ENCODE data around the gene FILIP1.
"Not testable (repeated sequence)": the region's sequence is repeated elsewhere in the genome, so short reads cannot be mapped to it uniquely, and the experiment has no call there.

FILIP1 gene

DNA sequence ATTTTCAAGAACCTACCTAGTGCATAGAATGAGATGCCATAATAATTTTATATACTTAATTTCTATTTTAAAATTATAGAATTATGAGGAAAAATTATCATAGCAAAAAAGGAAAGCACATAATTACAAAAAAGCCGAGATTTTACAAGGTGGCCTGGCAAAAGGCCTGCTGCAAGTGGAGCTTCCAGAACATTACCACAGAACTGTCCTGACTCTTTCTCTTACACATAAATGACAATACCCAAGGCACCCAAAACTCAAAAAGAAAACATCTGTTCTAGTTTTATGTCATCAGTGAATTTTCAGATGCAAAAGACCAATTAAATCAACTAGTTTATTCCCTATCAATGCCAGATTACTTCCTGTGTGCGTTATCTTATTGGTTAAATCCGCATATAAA, 74.2 kb downstream of the FILIP1 start:
- no peak for DNase-seq

- DNase-seq = no peak
These were observed 75.4 kb downstream of the FILIP1 start for GRCh38 chr6:75418233-75418632.

GRCh38 chr6:75416443-75416842, 77.2 kb downstream of the FILIP1 start:
- DNase-seq = no peak

DNA sequence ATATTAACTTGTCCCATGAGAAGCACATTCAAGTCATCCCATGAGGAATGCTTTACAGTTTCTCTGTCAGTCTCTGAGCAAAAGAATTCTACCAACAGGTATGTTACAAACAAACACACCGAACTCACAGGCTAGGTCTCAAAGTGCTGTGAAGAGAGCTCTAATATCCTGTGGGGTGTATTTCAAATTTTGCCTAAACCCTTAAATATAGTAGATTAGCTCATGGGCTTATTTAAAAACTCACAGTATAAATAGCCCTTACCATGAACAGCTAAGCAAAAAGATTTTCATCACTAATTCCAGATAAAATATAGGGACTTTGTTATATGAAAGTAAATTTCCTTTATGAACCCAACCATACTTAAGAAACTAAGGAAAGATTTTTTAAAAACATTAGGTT, 77.8 kb downstream of the FILIP1 start:
- DNase-seq = no peak

DNA sequence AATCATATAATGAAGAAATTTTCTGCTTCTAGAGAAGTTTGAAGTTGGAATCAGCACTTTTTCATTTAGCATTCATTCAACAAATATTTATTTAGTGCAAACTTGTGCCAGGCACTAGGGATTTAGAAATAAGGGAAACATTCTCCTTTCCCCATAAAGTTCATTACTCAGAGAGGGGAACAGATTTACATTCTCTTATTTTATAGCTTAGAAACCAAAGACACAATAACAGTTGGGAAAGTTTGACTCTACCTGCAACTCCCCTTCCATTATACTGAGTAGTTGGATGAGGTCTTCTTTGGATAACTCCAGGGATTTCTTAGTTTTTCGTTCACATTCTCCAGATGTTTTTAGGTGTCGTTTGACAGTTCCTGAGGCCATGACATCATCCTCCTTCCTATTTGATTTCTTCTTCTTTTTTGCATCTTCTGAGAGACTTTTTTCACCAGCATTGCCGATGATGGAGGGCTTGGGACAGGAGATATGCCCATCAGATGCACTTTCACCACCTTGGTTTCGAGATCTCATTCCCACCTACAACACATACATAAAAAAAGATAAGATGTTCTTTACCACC, 79.1 kb downstream of the FILIP1 start:
- DNase-seq = no peak

- no peak for DNase-seq
These were observed 80.5 kb downstream of the FILIP1 start for GRCh38 chr6:75412969-75413662.

DNA sequence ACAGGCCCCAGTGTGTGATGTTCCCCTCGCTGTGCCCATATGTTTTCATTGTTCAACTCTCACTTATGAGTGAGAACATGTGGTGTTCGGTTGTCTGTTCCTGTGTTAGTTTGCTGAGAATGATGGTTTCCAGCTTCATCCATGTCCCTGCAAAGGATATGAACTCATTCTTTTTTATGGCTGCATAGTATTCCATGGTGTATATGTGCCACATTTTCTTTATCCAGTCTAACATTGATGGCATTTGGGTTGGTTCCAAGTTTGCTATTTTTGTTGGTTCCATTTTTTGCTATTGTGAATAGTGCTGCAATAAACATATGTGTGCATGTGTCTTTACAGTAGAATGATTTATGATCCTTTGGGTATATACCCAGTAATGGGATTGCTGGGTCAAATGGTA, 83.0 kb downstream of the FILIP1 start:
- not testable (repeated sequence) for DNase-seq

- DNase-seq = no peak
These were observed 83.7 kb downstream of the FILIP1 start for GRCh38 chr6:75409928-75410327.

GRCh38 chr6:75409286-75409685, 84.3 kb downstream of the FILIP1 start:
- no peak for DNase-seq

GRCh38 chr6:75403563-75404080, 90.0 kb downstream of the FILIP1 start:
- DNase-seq = no peak

DNA sequence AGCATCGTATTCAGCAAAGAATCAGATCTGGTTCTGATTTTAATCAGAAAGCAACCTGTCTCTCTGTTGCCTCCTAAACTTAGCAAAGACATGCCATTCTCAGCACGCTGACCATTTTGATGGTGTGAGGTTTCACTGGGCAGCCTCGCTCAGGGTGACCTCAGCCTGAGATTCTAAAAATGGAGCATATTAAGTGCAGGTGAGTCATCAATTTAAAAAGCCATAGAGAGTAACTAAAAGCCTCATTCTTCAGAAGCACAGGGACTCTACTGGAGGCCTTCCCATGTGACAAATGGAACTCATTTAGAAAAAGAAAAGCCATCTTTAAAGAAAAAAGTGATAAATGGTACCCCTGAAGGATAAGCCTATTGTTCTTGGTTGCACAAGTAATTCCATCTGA, 91.3 kb downstream of the FILIP1 start:
- no peak for DNase-seq

GRCh38 chr6:75397656-75398465, 95.7 kb downstream of the FILIP1 start:
- DNase-seq = no peak

GRCh38 chr6:75397171-75397570, 96.4 kb downstream of the FILIP1 start:
- DNase-seq = no peak

DNA sequence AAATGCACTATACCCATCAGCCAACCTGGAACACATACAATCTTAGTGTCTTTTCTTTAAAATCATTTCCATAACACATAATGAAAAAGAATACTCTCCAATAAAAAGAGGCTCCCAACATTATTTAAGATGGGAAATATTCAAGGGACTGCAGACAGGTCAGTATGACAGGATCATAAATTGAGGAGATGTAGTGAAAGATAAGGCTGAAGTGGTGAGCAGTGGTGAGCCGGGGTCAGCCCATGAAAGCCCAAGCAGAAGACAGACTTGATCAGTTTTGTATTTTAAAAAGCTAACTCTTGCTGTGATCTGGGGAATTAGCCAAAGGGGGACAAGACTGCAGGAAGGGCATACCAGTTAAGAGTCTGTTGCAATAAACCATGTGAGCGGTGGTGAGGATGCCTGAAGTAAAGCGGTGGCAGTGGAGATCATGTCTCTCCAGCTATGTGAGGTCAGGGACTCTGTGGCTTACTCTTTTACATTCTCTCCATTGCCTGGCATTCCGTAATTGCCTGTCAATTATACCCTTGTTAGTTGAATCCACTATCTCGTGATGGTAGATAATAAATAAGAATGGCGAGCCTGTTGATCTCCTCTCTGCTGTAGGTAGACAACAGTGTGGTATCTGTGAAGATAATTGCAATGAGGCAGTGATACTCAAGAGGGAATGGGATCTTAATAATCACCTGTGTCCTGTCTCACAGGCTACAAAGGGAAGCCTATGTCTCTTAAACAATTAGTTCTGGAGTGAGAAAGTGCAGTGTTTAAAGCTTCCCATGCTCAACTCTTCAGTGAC, 97.4 kb downstream of the FILIP1 start:
- no peak for DNase-seq

DNA sequence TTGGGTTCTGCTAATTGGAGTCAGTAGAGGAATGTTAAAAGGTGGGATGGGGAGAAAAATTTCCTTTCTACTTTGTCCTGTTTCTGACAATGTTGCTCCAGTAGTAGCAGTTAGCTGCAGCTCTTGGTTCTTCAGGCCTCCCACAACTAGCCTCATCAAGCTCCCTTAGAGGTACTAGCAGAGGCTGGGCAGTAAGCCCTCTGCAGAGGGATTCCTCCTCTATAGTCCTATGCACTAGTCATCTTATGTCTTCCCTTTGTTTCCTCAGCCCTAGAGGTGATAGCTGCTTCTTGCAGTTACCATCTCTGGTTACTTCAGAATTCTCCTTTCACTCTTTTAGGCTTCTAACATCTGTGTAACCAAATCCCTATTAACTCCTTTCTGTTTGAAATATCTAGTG, 99.8 kb downstream of the FILIP1 start:
- no peak for DNase-seq

GRCh38 chr6:75391276-75391675, 102.3 kb downstream of the FILIP1 start:
- no peak for DNase-seq

DNA sequence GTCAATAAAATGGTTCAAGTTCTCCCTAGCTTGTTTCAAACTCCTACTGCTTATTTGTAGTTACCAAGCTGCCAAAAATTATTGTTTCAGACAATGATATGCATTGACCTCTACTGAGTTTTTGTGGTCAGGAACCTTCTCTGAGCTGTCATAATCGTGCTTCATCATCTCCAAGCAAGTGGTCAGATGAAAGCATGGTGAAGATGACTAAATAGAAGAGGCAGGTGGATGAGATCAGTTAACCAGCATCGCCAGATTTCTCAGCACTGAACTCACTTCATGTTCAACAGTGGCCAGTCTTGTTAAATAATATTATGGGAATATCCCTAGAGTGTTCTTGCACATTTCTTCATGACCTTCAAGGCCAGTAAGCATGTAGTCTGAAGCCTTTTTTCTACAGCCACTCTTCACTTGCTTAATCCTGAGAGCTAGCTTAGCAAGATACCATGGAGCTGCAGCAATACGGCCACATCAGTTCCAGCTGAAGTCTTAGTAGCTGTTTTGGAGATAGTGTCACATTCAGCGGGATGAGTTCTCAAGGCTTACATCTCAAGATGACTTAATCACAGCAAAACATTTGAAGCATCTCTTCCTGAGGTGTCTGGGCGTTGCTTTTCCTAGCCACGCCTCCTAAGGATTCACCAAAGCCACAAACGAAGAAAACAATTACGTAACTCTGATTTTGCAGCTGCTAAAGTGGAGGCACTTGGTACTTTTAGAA, 107.4 kb downstream of the FILIP1 start:
- no peak for DNase-seq

- DNase-seq = no peak
These were observed 109.5 kb downstream of the FILIP1 start for GRCh38 chr6:75384116-75384515.

DNA sequence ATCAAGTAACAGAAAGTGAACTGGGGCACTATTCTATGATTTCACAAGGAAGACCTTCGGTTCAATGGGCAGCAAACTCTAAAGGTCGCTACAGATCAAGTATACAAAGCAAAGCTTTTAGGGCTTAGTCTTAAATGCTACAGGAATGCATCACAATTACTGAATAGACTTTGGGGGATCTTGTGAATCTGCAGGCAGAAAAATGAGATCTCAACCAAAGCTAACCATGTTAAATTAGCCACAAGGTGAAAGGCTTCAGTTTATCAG, 111.0 kb downstream of the FILIP1 start:
- no peak for DNase-seq

DNA sequence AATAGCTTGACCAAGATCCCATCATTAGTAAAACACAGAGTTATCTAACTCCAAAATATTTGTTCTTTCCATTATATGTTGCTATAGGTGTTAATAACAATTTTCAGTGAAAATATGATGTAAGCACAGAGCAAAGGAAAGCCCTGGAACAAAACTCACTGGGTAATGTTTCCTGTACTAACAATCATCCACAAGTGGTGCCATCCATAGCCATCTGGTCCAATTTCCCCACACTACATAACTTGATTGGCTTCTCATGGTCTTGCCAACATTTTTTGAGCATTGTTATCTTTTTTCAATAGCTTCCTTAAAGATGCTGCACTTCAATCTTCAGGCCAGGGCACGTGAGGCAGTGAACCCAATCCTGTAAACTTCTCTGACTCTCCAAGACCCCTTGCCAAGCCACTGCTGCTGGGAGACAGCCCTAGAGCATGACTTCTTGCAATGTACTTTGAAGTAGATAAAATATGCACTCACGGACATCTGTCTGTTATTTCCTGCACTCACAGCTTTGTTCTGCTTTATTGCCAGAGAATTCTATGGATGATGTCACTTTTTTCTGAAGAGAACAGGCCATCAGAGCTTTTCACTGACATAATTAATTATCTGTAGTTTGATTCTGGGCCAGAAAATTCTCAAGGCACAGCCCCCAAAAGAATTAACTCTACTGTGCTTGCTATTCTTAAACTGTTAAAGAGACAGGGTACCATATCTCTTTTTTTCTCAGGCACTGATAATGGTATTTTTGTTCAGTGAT, 111.5 kb downstream of the FILIP1 start:
- no peak for DNase-seq

GRCh38 chr6:75379536-75379935, 114.1 kb downstream of the FILIP1 start:
- DNase-seq = no peak

DNA sequence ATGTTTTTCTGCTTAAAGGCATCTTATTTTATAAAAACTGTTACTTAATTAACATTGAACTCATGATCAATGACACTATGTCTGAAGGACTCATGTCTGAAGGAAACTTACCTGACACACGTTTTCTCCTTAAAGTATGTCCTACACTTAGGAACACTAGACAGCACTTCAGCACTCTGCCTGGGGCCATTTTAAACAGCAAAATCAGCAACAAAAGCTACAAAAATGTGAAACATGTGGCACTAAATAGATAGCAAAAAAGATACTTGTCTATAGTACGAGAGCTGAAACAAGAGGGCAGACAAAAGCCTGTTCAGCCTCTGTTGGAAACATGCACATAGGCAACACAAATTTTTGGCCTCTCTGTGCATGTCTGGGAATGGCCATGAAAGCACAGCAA, 115.5 kb downstream of the FILIP1 start:
- DNase-seq = no peak
